GM12878 (cell line): Measurements from ENCODE around the gene INF2. TPM values are rescaled to one million over a fixed set of nuclear protein-coding genes. Genes with fewer than 3 reads are reported as not detected.

Experiments
- ATAC-seq: fragments of 200-7000 bp; cut with Tn5 transposase; 3 replicates; pipeline ENCODE4 v1.9.1; 2020; ENCODE audit warnings: mild to moderate bottlenecking, moderate library complexity
- BruUV-seq: library from RNA; stranded (reverse); fragments of 400-500 nt; replicated peaks from 2 replicates; lab custom pipeline; 2021; lab: Mats Ljungman, UMichigan
- CTCF ChIA-PET: fragments of 300-600 bp; sonication (Branson Sonifier 250); formaldehyde crosslinking; extraction: SDS; loops from one replicate; lab custom pipeline; 2021; ENCODE audit warnings: inconsistent platforms; lab: Yijun Ruan, JAX
- POLR2A ChIA-PET: fragments of 350-600 bp; formaldehyde crosslinking; extraction: SDS; loops from one replicate; lab custom pipeline; 2021; ENCODE audit warnings: inconsistent platforms; lab: Charles Lee
- RAD21 ChIA-PET: fragments of 300-600 bp; sonication (Branson Sonifier 250); formaldehyde crosslinking; loops from one replicate; lab custom pipeline; 2023; ENCODE audit warnings: antibody characterized with exemption; ENCODE audit not compliant: unreplicated experiment; lab: Charles Lee
- SMC1A ChIA-PET: fragments of 300-600 bp; sonication (Branson Sonifier 250); formaldehyde crosslinking; loops from one replicate; lab custom pipeline; 2023; ENCODE audit not compliant: unreplicated experiment, uncharacterized antibody; lab: Charles Lee
- DNase-seq: peaks from one replicate; pipeline ENCODE4 v3.0.0-alpha.2; 2011; ENCODE audit warnings: low read depth, low spot score
- FAIRE-seq: peaks from 3 replicates; lab custom pipeline; 2011; peaks lifted over from hg19 to GRCh38; lab: Jason Lieb, UNC
- H2AFZ ChIP-seq: 2 replicates; pipeline ENCODE4 v1.6.0; 2011; ENCODE audit warnings: low read depth, low read length, control low read depth; ENCODE audit not compliant: control insufficient read depth
- H3K27ac ChIP-seq: 2 replicates; pipeline ENCODE4 v1.5.1; 2011; ENCODE audit warnings: control low read depth; ENCODE audit not compliant: control insufficient read depth, insufficient read depth
- H3K27me3 ChIP-seq, 2 experiments: replicated peaks in 1 of 2; 2 replicates each; pipeline versions ENCODE4 v1.6.0 to v1.6.1; 2011; ENCODE audit warnings: low read length in 1 of 2; ENCODE audit not compliant: control insufficient read depth in 2 of 2, insufficient read depth in 2 of 2
- H3K36me3 ChIP-seq, 2 experiments: 2 replicates each; pipeline ENCODE4 v1.5.1; 2011; ENCODE audit warnings: low read length in 1 of 2; ENCODE audit not compliant: control insufficient read depth in 2 of 2, insufficient read depth in 2 of 2
- H3K4me1 ChIP-seq: 2 replicates; pipeline ENCODE4 v1.6.1; 2011; ENCODE audit warnings: mild to moderate bottlenecking, low read length, moderate library complexity, mixed read lengths; ENCODE audit not compliant: control insufficient read depth, insufficient read depth
- H3K4me2 ChIP-seq: 2 replicates; pipeline ENCODE4 v1.6.0; 2011; ENCODE audit warnings: control low read depth; ENCODE audit not compliant: control insufficient read depth, insufficient read depth
- H3K4me3 ChIP-seq: fragments of 200-600 bp; sonication (generic); 2 replicates; pipeline ENCODE4 v1.5.1; 2016
- H3K79me2 ChIP-seq: 2 replicates; pipeline ENCODE4 v1.6.0; 2011; ENCODE audit warnings: low read length; ENCODE audit not compliant: control insufficient read depth, insufficient read depth
- H3K9ac ChIP-seq: 2 replicates; pipeline ENCODE4 v1.8.0; 2011; ENCODE audit warnings: low read length, control low read depth, mixed read lengths; ENCODE audit not compliant: control insufficient read depth, insufficient read depth
- H3K9me3 ChIP-seq: replicated peaks from 3 replicates; pipeline ENCODE4 v1.5.1; 2011; ENCODE audit warnings: mild to moderate bottlenecking, low read length; ENCODE audit not compliant: control insufficient read depth, insufficient read depth
- H4K20me1 ChIP-seq: 2 replicates; pipeline ENCODE4 v1.6.0; 2011; ENCODE audit not compliant: control insufficient read depth, insufficient read depth
- CREM ChIP-seq: IDR thresholded peaks from 2 replicates; pipeline ENCODE4 v1.6.1; 2014; ENCODE audit warnings: antibody characterized with exemption, low read depth
- EZH2 ChIP-seq: IDR thresholded peaks from 2 replicates; pipeline ENCODE4 v1.6.1; 2012; ENCODE audit warnings: low read depth, mild to moderate bottlenecking, control low read depth, inconsistent platforms, low read length, borderline replicate concordance; ENCODE audit not compliant: control insufficient read depth
- NR2F1 ChIP-seq: fragments of 450-650 bp; conservative IDR thresholded peaks from 2 replicates; pipeline ENCODE4 v1.6.1; 2017; ENCODE audit warnings: mild to moderate bottlenecking
- STAT3 ChIP-seq: IDR thresholded peaks from 2 replicates; pipeline ENCODE4 v1.6.1; 2011; ENCODE audit warnings: low read depth, low read length, improper control_type of control experiment
- TCF7 ChIP-seq: IDR thresholded peaks from 2 replicates; pipeline ENCODE4 v1.6.1; 2014; ENCODE audit warnings: antibody characterized with exemption, borderline replicate concordance
- ZBTB33 ChIP-seq: fragments of 450-650 bp; IDR thresholded peaks from 2 replicates; pipeline ENCODE4 v1.6.1; 2017; ENCODE audit warnings: mild to moderate bottlenecking
- ZNF592 ChIP-seq: fragments of 450-650 bp; IDR thresholded peaks from 2 replicates; pipeline ENCODE4 v1.6.1; 2017; ENCODE audit warnings: mild to moderate bottlenecking, moderate library complexity
- WGBS: methylation state at CpG from one replicate; pipeline ENCODE4 v1.1.6; 2016; ENCODE audit warnings: low lambda C conversion rate; ENCODE audit not compliant: insufficient replicate concordance, insufficient coverage; ENCODE audit errors: missing lambda C conversion rate; 5-methylcytosine and 5-hydroxymethylcytosine counted together
- in situ Hi-C: fragments of 300-500 bp; cut with MboI; formaldehyde crosslinking; loops from 9 replicates; pipeline ENCODE4 v1.14.3; 2018; ENCODE audit warnings: mixed read lengths
- intact Hi-C: fragments of 100-400 bp; cut with micrococcal nuclease; formaldehyde crosslinking; loops from one replicate; pipeline ENCODE4 v1.14.2; 2022; ENCODE audit not compliant: unreplicated experiment
- polyA plus RNA-seq, 11 experiments: library from polyadenylated mRNA; depleted of rRNA in 4 of 11; unstranded in 6 of 11; stranded (reverse) in 5 of 11; fragments of >200 nt; fragmentation: Nextera tagmentation in 4 of 11; fragmentation: Illumina TruSeq in 1 of 11; extraction: Ambion mirVana in 4 of 11; extraction: Trizol in 1 of 11; gene quantifications; 1 replicate in 1 of 11; 2 replicates in 10 of 11; pipeline versions ENCODE4 v1.2.1 to v1.2.3, GENCODE V29; 2011 to 2016; ENCODE audit warnings: inconsistent platforms in 2 of 11, missing spikeins in 2 of 11, low read depth in 1 of 11
- total RNA-seq, 4 experiments: library from RNA; depleted of rRNA in 3 of 4; stranded (reverse); fragments of >200 nt in 3 of 4; fragmentation: Illumina TruSeq in 1 of 4; extraction: Trizol in 1 of 4; gene quantifications; 2 replicates each; pipeline versions ENCODE4 v1.2.1 to v1.2.3, GENCODE V29; 2013 to 2021

Gene INF2
- total and polyA plus RNA-seq, 10 of the 15 experiments (the other 5 are each of a cell fraction or from before 2014, with no cell fraction given): 0.72 to 43.2 (median 8.3) TPM

- Histone ChIP-seq H3K27me3 (no peaks in the 10 kb centered on the region), H3K4me1 (peaks cover 29% of the 10 kb centered on the region), H3K36me3 (no peaks in the 10 kb centered on the region), H3K4me2 (no peak overlapping the region), H3K4me3 (no peak overlapping the region), H3K27ac (no peak overlapping the region), H3K9me3 (no peaks in the 10 kb centered on the region), H4K20me1 (no peaks in the 10 kb centered on the region), H3K9ac (no peak overlapping the region), H2AFZ (no peak overlapping the region), H3K79me2 (no peaks in the 10 kb centered on the region)
- FAIRE-seq (no peak), ATAC-seq (no peak), DNase-seq (no peak)
- intact Hi-C loops: no loop called here
- SMC1A ChIA-PET: interaction anchor here (1.9 kb wide), 1 partner anchor 34 kb away, joined by 6 read pairs; no protein-coding TSS in a partner anchor
- TF ChIP-seq ZNF592: no peak
- no peak for TF ChIP-seq ZBTB33
- no peak for TF ChIP-seq EZH2
- no peak for TF ChIP-seq TCF7
- no peak for TF ChIP-seq CREM
- TF ChIP-seq NR2F1: no peak
- no peak for TF ChIP-seq STAT3
- 89% methylated on average over 12 of the region's 12 CpGs for WGBS
- RAD21 ChIA-PET: interaction anchor here (1.3 kb wide), 1 partner anchor 25 kb away, joined by 16 read pairs; no protein-coding TSS in a partner anchor
- CTCF ChIA-PET: interaction anchor here (1.5 to 8.3 kb wide), 7 partner anchors 13 to 31 kb away, joined by 5 to 72 read pairs (median 6); no protein-coding TSS in a partner anchor
- POLR2A ChIA-PET: interaction anchor here (1.3 to 2.2 kb wide), 2 partner anchors 12 to 25 kb away, joined by 6 to 8 read pairs; no protein-coding TSS in a partner anchor
- in situ Hi-C loops: no loop called here
- BruUV-seq: no TSS peak
These were observed 7.3 kb upstream of the INF2 start for GRCh38 chr14:104682107-104682593.
